CD14-positive monocyte (primary cell): ENCODE measurements around the gene E2F4. TPM values are rescaled to one million over a fixed set of nuclear protein-coding genes. Genes with fewer than 3 reads are reported as not detected.
A peak's percentile ranks its signal among the peaks of the same experiment; 100 is the strongest.

Experiments
- DNase-seq, 3 donors: peaks; one replicate each; pipeline ENCODE4 v3.0.0-alpha.2; 2011 to 2022
- H2AFZ ChIP-seq: 2 replicates; pipeline ENCODE4 v1.6.0; 2012; ENCODE audit warnings: mild to moderate bottlenecking, low read depth, low read length, inconsistent platforms; ENCODE audit not compliant: insufficient read depth, poor library complexity, severe bottlenecking
- H3K27ac ChIP-seq, 2 donors: 1 replicate in 1 of 2; 2 replicates in 1 of 2; pipeline ENCODE4 v1.5.1; 2012 to 2013; ENCODE audit warnings: low read length in 2 of 2, control low read depth in 1 of 2, inconsistent platforms in 1 of 2, low read depth in 1 of 2, mild to moderate bottlenecking in 1 of 2
- H3K27me3 ChIP-seq, 2 donors: one replicate each; pipeline versions ENCODE4 v1.6.0 to v1.6.1; 2011 to 2013; ENCODE audit warnings: low read length in 2 of 2; ENCODE audit not compliant: control insufficient read depth in 2 of 2, insufficient read depth in 2 of 2
- H3K36me3 ChIP-seq, 2 donors: replicated peaks in 1 of 2; 1 replicate in 1 of 2; 2 replicates in 1 of 2; pipeline versions ENCODE4 v1.5.1 to v1.6.1; 2012 to 2013; ENCODE audit warnings: low read length in 2 of 2, control low read depth in 1 of 2, inconsistent platforms in 1 of 2, mild to moderate bottlenecking in 1 of 2; ENCODE audit not compliant: insufficient read depth in 2 of 2, control insufficient read depth in 1 of 2
- H3K4me1 ChIP-seq, 2 donors: 1 replicate in 1 of 2; 2 replicates in 1 of 2; pipeline versions ENCODE4 v1.5.1 to v1.6.1; 2012 to 2013; ENCODE audit warnings: low read length in 2 of 2, control low read depth in 1 of 2, inconsistent platforms in 1 of 2, mild to moderate bottlenecking in 1 of 2, moderate library complexity in 1 of 2; ENCODE audit not compliant: insufficient read depth in 2 of 2, control insufficient read depth in 1 of 2
- H3K4me2 ChIP-seq: replicated peaks from 2 replicates; pipeline ENCODE3; 2012; ENCODE audit warnings: low read length, moderate library complexity, mild to moderate bottlenecking; ENCODE audit not compliant: poor library complexity, severe bottlenecking; ENCODE audit errors: extremely low read depth
- H3K4me3 ChIP-seq, 3 experiments: fragments of 200-600 bp in 1 of 3; sonication (generic) in 1 of 3; replicated peaks in 1 of 3; 1 replicate in 2 of 3; 2 replicates in 1 of 3; pipeline ENCODE4 v1.5.1; 2011 to 2013; ENCODE audit warnings: low read length in 3 of 3, mild to moderate bottlenecking in 3 of 3, control low read depth in 2 of 3, low read depth in 2 of 3, inconsistent platforms in 1 of 3, moderate library complexity in 1 of 3
- H3K79me2 ChIP-seq: 2 replicates; pipeline ENCODE4 v1.6.0; 2012; ENCODE audit warnings: mild to moderate bottlenecking, control low read depth, inconsistent platforms, low read length, moderate library complexity; ENCODE audit not compliant: insufficient read depth
- H3K9ac ChIP-seq: 2 replicates; pipeline ENCODE4 v1.6.0; 2017; ENCODE audit warnings: low read length, mild to moderate bottlenecking; ENCODE audit not compliant: insufficient read depth, poor library complexity, severe bottlenecking
- H3K9me3 ChIP-seq, 2 donors: replicated peaks in 1 of 2; 1 replicate in 1 of 2; 2 replicates in 1 of 2; pipeline versions ENCODE4 v1.5.1 to v1.6.1; 2012 to 2013; ENCODE audit warnings: low read length in 2 of 2, control low read depth in 1 of 2; ENCODE audit not compliant: control insufficient read depth in 1 of 2, insufficient read depth in 1 of 2
- H4K20me1 ChIP-seq: 2 replicates; pipeline ENCODE4 v1.6.0; 2012; ENCODE audit warnings: mild to moderate bottlenecking, low read length, control low read depth, moderate library complexity; ENCODE audit not compliant: insufficient read depth
- H3K27ac Mint-ChIP-seq, 7 donors: one replicate each; pipeline ENCODE4 v1.8.0; 2020; ENCODE audit warnings: mild to moderate bottlenecking in 7 of 7, mixed read lengths in 7 of 7, moderate library complexity in 6 of 7, inconsistent platforms in 2 of 7
- H3K27me3 Mint-ChIP-seq, 3 donors: one replicate each; pipeline ENCODE4 v1.8.0; 2021 to 2022; ENCODE audit warnings: low read depth in 3 of 3, mild to moderate bottlenecking in 3 of 3, mixed read lengths in 3 of 3, moderate library complexity in 3 of 3, inconsistent platforms in 1 of 3
- H3K36me3 Mint-ChIP-seq, 2 donors: one replicate each; pipeline ENCODE4 v1.8.0; 2020; ENCODE audit warnings: mixed read lengths in 2 of 2, inconsistent platforms in 1 of 2, mild to moderate bottlenecking in 1 of 2
- H3K4me1 Mint-ChIP-seq: one replicate; pipeline ENCODE4 v1.8.0; 2020; ENCODE audit warnings: mild to moderate bottlenecking, mixed read lengths
- H3K4me3 Mint-ChIP-seq, 2 donors: one replicate each; pipeline ENCODE4 v1.8.0; 2020; ENCODE audit warnings: mild to moderate bottlenecking in 2 of 2, mixed read lengths in 2 of 2, moderate library complexity in 1 of 2
- H3K9me3 Mint-ChIP-seq, 7 donors: one replicate each; pipeline ENCODE4 v1.8.0; 2020 to 2022; ENCODE audit warnings: mixed read lengths in 7 of 7, mild to moderate bottlenecking in 6 of 7, moderate library complexity in 6 of 7, inconsistent platforms in 2 of 7
- CTCF ChIP-seq: fragments of 200-600 bp; IDR thresholded peaks from one replicate; pipeline ENCODE4 v1.8.0; 2022; ENCODE audit warnings: antibody characterized with exemption, mild to moderate bottlenecking
- WGBS: methylation state at CpG from one replicate; pipeline ENCODE4 v1.1.5; 2013; ENCODE audit warnings: missing lambda C conversion rate; ENCODE audit not compliant: insufficient coverage; 5-methylcytosine and 5-hydroxymethylcytosine counted together
- intact Hi-C, 2 donors: fragments of 100-400 bp; cut with micrococcal nuclease; formaldehyde crosslinking; loops; one replicate each; pipeline versions ENCODE4 v1.15.0 to v1.15.1; 2023
- polyA plus RNA-seq, 3 donors: library from polyadenylated mRNA; depleted of rRNA in 1 of 3; unstranded in 2 of 3; stranded (reverse) in 1 of 3; fragments of 300-500 nt in 2 of 3; fragments of >200 nt in 1 of 3; fragmentation: Illumina TruSeq in 2 of 3; gene quantifications; 1 replicate in 2 of 3; 2 replicates in 1 of 3; pipeline ENCODE4 v1.2.3, GENCODE V29; 2012 to 2021

E2F4 gene
- polyA plus RNA-seq, 3 donors = 53.1 to 191 (median 61.5) TPM

- peaks cover 6% of the 10 kb centered on the region for H3K4me1 Mint-ChIP-seq
- no peak overlapping the region for H3K27ac Mint-ChIP-seq
- H3K27me3 Mint-ChIP-seq = peaks cover 0 to 9% (median 5%) of the 10 kb centered on the region in 3 donors
- Histone ChIP-seq H4K20me1 (no peaks in the 10 kb centered on the region), H2AFZ (no peak overlapping the region), H3K79me2 (no peaks in the 10 kb centered on the region), H3K27ac (no peak overlapping the region), H3K27me3 (no peaks in the 10 kb centered on the region), H3K9me3 (no peaks in the 10 kb centered on the region), H3K4me1 (no peaks in the 10 kb centered on the region), H3K4me3 (no peak overlapping the region), H3K9ac (no peak overlapping the region), H3K4me2 (no peak overlapping the region), H3K36me3 (peaks cover 6 to 14% of the 10 kb centered on the region in 2 donors)
- intact Hi-C loops = no loop called here
- DNase-seq = no peak
- H3K4me3 Mint-ChIP-seq = peak overlapping the region in 1 of 2 donors; percentile 39
- peaks cover 0 to 2% (median 0%) of the 10 kb centered on the region in 7 donors for H3K9me3 Mint-ChIP-seq
- peaks cover 8 to 23% of the 10 kb centered on the region in 2 donors for H3K36me3 Mint-ChIP-seq
- 83% methylated on average over 1 of the region's 8 CpGs for WGBS
- TF ChIP-seq CTCF = no peak
Measured at GRCh38 chr16:67209565-67209964, 17.6 kb downstream of the E2F4 start.

- peaks cover 0 to 2% (median 0%) of the 10 kb centered on the region in 7 donors for H3K9me3 Mint-ChIP-seq
- Histone ChIP-seq H3K9ac (no peak overlapping the region), H3K79me2 (no peaks in the 10 kb centered on the region), H3K27me3 (no peaks in the 10 kb centered on the region), H3K4me2 (no peak overlapping the region), H3K9me3 (no peaks in the 10 kb centered on the region), H3K36me3 (peaks cover 6 to 12% of the 10 kb centered on the region in 2 donors), H3K27ac (no peak overlapping the region), H3K4me3 (no peak overlapping the region), H2AFZ (no peak overlapping the region), H4K20me1 (no peaks in the 10 kb centered on the region), H3K4me1 (no peaks in the 10 kb centered on the region)
- intact Hi-C loops = no loop called here
- peak overlapping the region in 1 of 7 donors; percentile 41 for H3K27ac Mint-ChIP-seq
- WGBS = 97% methylated on average over 25 of the region's 25 CpGs
- no peak overlapping the region for H3K4me3 Mint-ChIP-seq
- H3K36me3 Mint-ChIP-seq = peaks cover 8 to 15% of the 10 kb centered on the region in 2 donors
- peaks cover 6% of the 10 kb centered on the region for H3K4me1 Mint-ChIP-seq
- peaks cover 0 to 7% (median 5%) of the 10 kb centered on the region in 3 donors for H3K27me3 Mint-ChIP-seq
- TF ChIP-seq CTCF = no peak
- DNase-seq = no peak
Measured at GRCh38 chr16:67210069-67210937, 18.3 kb downstream of the E2F4 start.
